ENCODE measurements around the gene FOXO4. TPM values are rescaled to one million over a fixed set of nuclear protein-coding genes. Genes with fewer than 3 reads are reported as not detected.

The FOXO4 gene
- total RNA-seq, 2 donors from 2014 or later = 11.2 to 39.0 TPM

DNA sequence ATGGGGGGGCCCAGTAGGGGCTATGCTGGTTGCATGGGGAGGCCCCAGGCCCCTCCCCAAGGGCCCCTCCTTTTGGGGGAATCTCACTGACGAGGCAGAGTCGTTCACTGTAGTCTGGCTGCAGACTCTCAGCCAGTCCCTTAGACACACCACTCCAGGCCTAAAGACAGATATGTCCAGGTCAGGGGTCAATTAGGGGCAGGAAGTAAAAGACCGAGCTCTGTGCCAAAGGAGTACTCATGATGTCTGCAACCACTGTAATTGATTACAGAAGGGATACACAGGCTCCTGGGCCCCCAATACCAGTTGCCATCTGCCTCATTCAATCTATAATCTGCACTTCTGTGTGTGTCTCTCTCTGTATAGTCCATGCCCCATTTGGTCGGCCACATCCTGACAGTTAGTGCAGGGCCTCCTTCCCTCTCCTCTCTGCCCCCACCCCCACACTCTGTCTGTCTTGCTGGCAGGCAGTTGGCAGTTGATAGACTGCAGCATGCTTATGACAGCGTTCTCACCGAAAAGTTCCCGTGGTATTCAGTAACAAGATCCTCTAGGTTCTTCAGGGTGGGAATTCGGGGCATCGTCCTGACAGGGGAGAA, 12.2 kb downstream of the FOXO4 start:
- Mint-ChIP-seq H3K27me3 (no peaks in the 10 kb centered on the region), H3K4me1 (peaks cover 20% of the 10 kb centered on the region), H3K4me3 (peak overlapping the region; percentile 99), H3K27ac (peak overlapping the region; percentile 96), H3K9me3 (no peaks in the 10 kb centered on the region), H3K36me3 (ENCODE audit: low read depth) (peaks cover 80% of the 10 kb centered on the region)
- no peak for ATAC-seq (replicated peaks)

DNA sequence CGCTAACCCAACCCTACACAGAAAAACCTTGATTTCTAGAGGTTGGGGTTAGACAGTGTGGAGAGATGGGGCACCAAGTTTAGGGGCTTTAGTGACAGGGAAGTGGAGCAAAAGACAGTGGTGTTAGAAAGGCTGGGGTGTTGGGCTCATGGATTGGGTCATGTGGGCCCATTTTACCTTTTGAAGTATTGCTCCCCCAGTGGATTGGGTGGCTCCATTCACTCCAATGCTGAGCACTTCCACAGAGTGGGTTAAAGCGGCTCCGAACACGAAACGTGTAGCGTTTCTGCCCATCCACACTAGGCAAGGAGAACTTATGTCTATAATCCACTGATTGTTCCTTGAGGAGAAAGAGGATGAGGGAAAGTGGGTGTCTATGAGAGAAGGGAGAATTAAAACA, 13.4 kb downstream of the FOXO4 start:
- Mint-ChIP-seq H3K36me3 (ENCODE audit: low read depth) (peaks cover 76% of the 10 kb centered on the region), H3K9me3 (no peaks in the 10 kb centered on the region), H3K4me3 (peak overlapping the region; percentile 99), H3K4me1 (peaks cover 24% of the 10 kb centered on the region), H3K27me3 (no peaks in the 10 kb centered on the region), H3K27ac (peak overlapping the region; percentile 96)
- no peak for ATAC-seq (replicated peaks)

DNA sequence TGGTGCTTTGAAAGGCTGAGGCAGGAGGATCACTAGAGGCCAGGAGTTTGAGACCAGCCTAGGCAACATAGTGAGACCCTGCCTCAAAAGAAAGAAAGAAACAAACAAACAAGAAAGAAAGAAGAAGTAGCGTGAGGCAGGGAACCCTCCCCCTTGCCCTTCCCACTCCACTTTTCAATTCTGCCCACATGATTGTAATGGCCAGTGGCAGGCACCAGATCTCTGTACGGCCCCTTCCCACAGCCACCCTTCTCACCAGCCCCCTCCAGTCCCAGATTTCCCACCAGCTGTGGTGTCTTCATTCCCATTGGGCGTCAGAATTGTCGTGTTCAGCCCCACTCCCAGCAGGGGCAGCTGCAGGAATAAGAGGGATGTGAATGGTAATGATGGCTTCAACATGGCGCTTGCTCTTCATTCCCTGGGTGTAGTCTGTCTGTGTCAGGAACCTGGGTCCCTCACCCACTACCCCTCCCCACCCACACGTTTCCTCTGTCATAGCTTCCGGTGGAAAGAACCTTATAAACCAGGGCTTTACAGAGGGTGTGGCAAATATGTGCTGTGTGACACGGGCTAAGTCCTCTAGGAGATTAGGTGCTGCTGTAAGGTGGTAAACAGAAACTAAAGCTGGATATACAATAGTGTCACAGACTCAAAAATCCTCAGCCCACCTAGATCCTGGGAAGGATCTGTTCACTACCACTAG, 15.6 kb downstream of the FOXO4 start, which contains the start of gene IL2RG:
TSS of gene IL2RG (minus strand) at position 437 of the 703 bp plus-strand sequence. CDS start at position 399, 38 bp downstream.
- ATAC-seq (replicated peaks) = peak; percentile 84
- H3K36me3 Mint-ChIP-seq (ENCODE audit: low read depth) = peaks cover 57% of the 10 kb centered on the region
- H3K4me3 Mint-ChIP-seq = peak within 1 kb of the TSS; percentile 99
- H3K4me1 Mint-ChIP-seq = peaks cover 18% of the 10 kb centered on the region
- no peaks in the 10 kb centered on the region for H3K27me3 Mint-ChIP-seq
- no peaks in the 10 kb centered on the region for H3K9me3 Mint-ChIP-seq
- peak within 1 kb of the TSS; percentile 96 for H3K27ac Mint-ChIP-seq

DNA sequence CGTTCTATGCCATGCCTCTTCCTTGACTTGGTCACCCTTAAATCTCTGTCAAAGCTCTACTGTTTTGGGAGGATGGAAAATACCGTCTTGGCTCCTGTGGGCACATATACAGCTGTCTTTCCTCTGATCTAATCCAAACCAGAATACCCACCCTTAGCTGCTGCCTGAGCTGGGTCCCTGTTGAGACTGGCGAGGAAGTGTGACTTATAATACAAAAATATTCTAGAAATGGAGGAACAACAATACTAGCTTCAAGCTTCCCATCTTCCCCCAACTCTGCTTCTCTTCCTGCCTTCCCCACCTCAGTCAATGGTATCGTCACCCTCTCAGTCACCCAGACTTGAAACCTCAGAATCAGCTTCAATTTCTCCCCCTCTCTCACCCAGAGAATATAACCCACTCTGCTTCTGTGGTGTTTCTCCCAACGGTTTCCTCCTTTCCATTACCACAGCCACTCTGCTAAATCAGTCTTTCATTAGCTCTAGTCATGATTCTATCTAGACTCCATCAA, 16.3 kb downstream of the FOXO4 start:
- Mint-ChIP-seq H3K4me1 (peaks cover 13% of the 10 kb centered on the region), H3K4me3 (peak overlapping the region; percentile 99), H3K36me3 (ENCODE audit: low read depth) (peaks cover 50% of the 10 kb centered on the region), H3K27ac (peak overlapping the region; percentile 96), H3K9me3 (no peaks in the 10 kb centered on the region), H3K27me3 (no peaks in the 10 kb centered on the region)
- ATAC-seq (replicated peaks) = peak; percentile 73

DNA sequence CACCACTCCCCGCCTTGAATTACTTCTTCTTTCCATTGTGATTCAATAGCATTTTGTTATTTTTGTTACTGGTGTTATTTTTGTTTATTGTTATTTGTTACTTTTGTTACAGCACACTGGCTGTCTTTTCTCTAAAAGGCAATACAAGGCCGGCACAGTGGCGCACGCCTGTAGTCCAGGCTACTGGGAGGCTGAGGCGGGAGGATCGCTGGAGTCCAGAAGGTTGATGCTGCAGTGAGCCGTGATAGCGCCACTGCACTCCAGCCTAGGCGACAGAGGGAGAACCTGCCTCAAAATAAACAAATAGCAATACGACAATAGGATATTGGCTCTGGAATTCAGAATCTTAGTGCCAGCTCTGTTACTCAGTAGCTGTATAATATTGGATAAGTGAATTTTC, 21.7 kb downstream of the FOXO4 start:
- peaks cover 35% of the 10 kb centered on the region for H3K36me3 Mint-ChIP-seq (ENCODE audit: low read depth)
- peak overlapping the region; percentile 75 for H3K4me3 Mint-ChIP-seq
- H3K27ac Mint-ChIP-seq = no peak overlapping the region
- no peak for ATAC-seq (replicated peaks)
- H3K9me3 Mint-ChIP-seq = no peaks in the 10 kb centered on the region
- peaks cover 9% of the 10 kb centered on the region for H3K4me1 Mint-ChIP-seq
- H3K27me3 Mint-ChIP-seq = no peaks in the 10 kb centered on the region

DNA sequence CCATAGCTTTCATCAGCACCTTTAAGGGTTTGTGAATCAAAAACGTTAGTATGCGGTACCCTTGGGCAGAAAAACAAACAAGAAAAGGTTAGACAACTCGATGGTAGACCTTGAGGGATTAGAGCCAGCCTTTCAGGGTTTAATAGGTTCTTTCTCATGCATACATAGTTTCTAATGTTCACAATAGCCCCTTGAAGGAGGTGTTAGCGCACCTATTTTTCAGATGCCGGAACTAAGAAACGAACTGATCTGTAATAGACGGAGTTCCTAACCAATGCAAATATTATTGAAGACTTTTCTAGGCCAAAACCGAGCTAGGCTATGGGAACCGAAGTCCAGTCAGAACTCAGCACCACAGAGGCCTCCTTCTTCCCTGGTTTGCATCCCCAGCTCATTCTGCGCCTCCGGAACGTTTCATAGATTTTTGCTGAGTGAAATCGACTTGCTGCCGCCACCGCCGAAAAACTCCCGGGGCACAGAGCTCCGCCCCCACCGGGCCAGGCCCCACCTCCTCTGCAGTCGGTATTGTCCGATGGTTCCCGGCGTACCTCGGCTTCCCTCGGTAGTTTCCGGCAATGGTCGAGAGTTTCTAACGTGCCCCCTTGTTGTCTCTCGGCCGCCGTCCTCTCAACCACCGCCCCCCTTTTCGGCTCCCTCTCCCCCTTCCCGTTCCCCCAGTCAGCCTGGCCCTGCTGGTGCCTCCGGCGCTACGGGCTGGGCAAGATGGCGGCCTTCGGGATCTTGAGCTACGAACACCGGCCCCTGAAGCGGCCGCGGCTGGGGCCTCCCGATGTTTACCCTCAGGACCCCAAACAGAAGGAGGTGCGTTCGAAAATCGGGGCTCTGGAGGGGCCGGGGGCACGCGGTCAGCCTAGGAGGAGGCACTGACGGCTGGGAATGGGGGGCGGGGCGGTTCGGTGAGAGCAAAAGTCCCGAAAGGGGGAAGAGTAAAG, 22.7 kb downstream of the FOXO4 start, which contains the start of gene MED12:
TSS of gene MED12 (plus strand) at position 565 of the 953 bp plus-strand sequence. CDS start at position 724, 159 bp downstream.
- H3K4me1 Mint-ChIP-seq = peaks cover 13% of the 10 kb centered on the region
- H3K36me3 Mint-ChIP-seq (ENCODE audit: low read depth) = peaks cover 44% of the 10 kb centered on the region
- H3K27ac Mint-ChIP-seq = peak within 1 kb of the TSS; percentile 78
- H3K27me3 Mint-ChIP-seq = no peaks in the 10 kb centered on the region
- ATAC-seq (replicated peaks) = peak; percentile 97
- H3K4me3 Mint-ChIP-seq = peak within 1 kb of the TSS; percentile 75
- H3K9me3 Mint-ChIP-seq = no peaks in the 10 kb centered on the region

DNA sequence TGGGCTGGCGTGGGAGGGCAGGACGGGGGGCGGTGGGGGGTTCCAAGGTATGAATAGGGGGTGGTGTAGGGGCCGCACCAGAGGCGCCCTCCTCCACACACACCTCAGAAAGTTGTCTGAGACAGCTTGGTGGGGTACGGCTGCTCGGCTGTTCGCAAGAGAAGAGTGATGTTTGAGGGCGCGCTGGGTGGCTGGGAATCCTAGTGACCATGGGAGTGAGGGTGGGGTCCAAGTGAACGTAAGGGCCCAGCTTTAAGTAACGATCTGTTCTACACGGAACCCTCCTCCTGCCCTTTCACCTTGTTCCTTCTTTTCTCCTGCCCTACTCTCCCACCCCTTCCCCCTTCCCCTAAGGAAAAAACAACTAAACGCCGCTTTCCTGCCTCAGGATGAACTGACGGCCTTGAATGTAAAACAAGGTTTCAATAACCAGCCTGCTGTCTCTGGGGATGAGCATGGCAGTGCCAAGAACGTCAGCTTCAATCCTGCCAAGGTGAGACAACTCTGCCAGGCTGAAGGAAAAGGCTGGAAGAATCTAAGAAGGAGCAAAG, 23.4 kb downstream of the FOXO4 start:
- H3K36me3 Mint-ChIP-seq (ENCODE audit: low read depth) = peaks cover 52% of the 10 kb centered on the region
- no peaks in the 10 kb centered on the region for H3K9me3 Mint-ChIP-seq
- H3K27ac Mint-ChIP-seq = peak overlapping the region; percentile 78
- ATAC-seq (replicated peaks) = peak; percentile 23
- peaks cover 10% of the 10 kb centered on the region for H3K4me1 Mint-ChIP-seq
- H3K27me3 Mint-ChIP-seq = no peaks in the 10 kb centered on the region
- peak overlapping the region; percentile 75 for H3K4me3 Mint-ChIP-seq

DNA sequence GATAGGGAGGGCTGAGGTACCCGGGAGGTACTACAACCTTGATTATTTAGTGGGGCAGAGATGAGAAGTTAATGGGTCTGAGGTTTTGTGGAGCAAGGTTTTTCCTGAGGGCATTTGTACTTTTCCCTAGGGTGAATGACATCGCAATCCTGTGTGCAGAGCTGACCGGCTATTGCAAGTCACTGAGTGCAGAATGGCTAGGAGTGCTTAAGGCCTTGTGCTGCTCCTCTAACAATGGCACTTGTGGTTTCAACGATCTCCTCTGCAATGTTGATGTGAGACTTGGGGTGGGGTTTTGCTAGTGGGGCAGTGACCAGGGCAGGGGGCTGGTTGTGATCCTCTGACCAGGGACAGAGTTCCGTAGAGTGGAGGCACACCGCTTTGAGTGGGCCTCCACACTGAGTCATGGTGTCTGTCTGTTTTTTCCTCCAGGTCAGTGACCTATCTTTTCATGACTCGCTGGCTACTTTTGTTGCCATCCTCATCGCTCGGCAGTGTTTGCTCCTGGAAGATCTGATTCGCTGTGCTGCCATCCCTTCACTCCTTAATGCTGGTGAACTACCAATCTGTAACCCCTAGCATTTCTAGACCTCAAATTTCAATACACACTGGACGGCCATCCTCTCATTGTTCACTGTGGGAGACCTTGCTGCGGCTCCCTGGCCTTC, 32.6 kb downstream of the FOXO4 start:
- peak; percentile 52 for ATAC-seq (replicated peaks)
- Mint-ChIP-seq H3K9me3 (no peaks in the 10 kb centered on the region), H3K4me3 (peak overlapping the region; percentile 75), H3K27me3 (no peaks in the 10 kb centered on the region), H3K4me1 (peaks cover 28% of the 10 kb centered on the region), H3K27ac (peak overlapping the region; percentile 78), H3K36me3 (ENCODE audit: low read depth) (peaks cover 98% of the 10 kb centered on the region)

DNA sequence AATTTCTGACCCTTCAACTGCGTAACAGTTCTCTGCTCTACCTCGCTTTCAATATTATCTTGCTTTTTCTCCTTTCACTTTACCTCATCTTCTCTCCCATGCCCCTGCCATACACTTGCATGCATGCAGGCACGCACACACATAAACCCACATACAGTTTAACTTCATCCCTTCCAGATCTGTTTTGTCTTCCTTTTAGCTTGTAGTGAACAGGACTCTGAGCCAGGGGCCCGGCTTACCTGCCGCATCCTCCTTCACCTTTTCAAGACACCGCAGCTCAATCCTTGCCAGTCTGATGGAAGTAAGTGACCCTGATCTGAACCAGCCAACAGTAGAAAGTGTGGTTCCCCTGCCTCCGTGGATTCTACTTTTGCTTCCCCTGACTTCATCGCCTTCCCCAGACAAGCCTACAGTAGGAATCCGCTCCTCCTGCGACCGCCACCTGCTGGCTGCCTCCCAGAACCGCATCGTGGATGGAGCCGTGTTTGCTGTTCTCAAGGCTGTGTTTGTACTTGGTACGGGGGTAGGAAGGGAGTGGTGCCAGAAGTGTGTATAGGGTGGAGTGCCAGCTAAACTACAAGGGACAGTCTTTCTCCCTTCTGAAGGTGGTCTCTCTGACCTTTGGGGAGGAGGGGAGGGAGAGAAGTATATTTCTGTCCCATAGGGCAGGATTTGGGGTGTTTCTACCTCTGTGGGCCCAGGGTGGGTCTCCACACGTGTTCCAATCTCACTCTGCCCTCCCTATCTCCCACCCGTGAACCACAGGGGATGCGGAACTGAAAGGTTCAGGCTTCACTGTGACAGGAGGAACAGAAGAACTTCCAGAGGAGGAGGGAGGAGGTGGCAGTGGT, 33.5 kb downstream of the FOXO4 start:
- peaks cover 27% of the 10 kb centered on the region for H3K4me1 Mint-ChIP-seq
- no peaks in the 10 kb centered on the region for H3K27me3 Mint-ChIP-seq
- H3K4me3 Mint-ChIP-seq = peak overlapping the region; percentile 75
- H3K9me3 Mint-ChIP-seq = no peaks in the 10 kb centered on the region
- peak; percentile 89 for ATAC-seq (replicated peaks)
- H3K36me3 Mint-ChIP-seq (ENCODE audit: low read depth) = peaks cover 98% of the 10 kb centered on the region
- peak overlapping the region; percentile 78 for H3K27ac Mint-ChIP-seq

DNA sequence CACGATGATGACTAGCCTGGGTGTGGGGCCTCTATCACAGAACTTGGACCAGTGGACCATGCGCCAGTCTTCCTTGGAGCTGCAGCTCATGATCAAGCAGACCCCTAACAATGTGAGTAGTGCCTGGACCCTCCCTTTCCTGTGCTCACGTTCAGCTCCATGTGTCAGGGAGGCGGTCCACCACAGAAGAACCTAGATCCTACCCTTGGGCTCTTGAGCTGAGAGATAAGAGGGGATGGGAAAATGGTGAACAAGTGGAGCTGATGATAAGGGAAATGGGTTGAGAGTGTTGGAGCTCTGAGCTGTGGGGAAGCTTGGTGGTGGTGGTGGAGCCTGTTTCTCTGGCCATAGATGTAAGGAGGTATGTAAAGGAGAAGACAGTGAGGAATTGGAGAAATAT, 35.9 kb downstream of the FOXO4 start:
- peaks cover 22% of the 10 kb centered on the region for H3K4me1 Mint-ChIP-seq
- H3K36me3 Mint-ChIP-seq (ENCODE audit: low read depth) = peaks cover 98% of the 10 kb centered on the region
- no peaks in the 10 kb centered on the region for H3K27me3 Mint-ChIP-seq
- no peak overlapping the region for H3K4me3 Mint-ChIP-seq
- no peak overlapping the region for H3K27ac Mint-ChIP-seq
- H3K9me3 Mint-ChIP-seq = no peaks in the 10 kb centered on the region
- ATAC-seq (replicated peaks) = no peak

DNA sequence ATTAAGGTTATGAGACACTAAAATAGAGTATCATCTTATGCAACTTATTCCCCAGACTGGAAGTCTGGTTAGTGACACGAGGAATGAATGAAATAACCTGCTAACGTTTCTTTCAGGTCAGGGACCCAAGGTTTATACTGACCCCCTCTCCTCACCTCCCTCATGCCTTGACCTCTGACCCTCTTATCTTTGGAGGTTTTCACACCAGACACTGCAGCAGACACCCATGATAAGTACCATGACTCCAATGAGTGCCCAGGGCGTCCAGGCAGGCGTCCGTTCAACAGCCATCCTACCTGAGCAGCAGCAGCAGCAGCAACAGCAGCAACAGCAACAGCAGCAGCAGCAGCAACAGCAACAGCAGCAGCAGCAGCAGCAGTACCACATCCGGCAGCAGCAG, 44.8 kb downstream of the FOXO4 start:
- no peak overlapping the region for H3K27ac Mint-ChIP-seq

DNA sequence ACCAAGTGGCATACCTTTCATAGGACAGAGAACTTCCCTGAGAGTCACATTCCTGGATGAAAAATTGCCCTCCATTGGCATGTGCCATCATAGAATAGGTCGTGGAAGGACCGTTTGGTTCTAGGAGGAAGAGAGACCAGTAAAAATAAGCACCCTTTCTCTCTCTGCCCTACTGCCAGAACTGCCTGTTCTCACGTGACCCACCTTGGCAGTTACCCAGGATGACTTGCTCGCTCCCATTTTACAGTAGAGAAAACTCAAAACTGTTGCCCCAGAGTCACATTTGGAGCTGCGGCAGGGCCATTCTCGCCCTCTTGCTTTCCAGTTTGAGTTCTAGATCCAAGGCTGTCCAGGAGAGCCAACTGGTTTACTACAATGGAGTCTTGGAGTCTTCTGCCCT, 47.9 kb downstream of the FOXO4 start:
- no peaks in the 10 kb centered on the region for H3K9me3 Mint-ChIP-seq
- H3K36me3 Mint-ChIP-seq (ENCODE audit: low read depth) = peaks cover 43% of the 10 kb centered on the region
- no peak overlapping the region for H3K4me3 Mint-ChIP-seq
- peaks cover 10% of the 10 kb centered on the region for H3K4me1 Mint-ChIP-seq
- H3K27me3 Mint-ChIP-seq = no peaks in the 10 kb centered on the region
- no peak overlapping the region for H3K27ac Mint-ChIP-seq
- no peak for ATAC-seq (replicated peaks)

More for the DNA sequence above, 44.8 kb downstream of the FOXO4 start:
- Mint-ChIP-seq H3K36me3 (ENCODE audit: low read depth) (peaks cover 74% of the 10 kb centered on the region), H3K4me1 (peaks cover 5% of the 10 kb centered on the region), H3K4me3 (no peak overlapping the region), H3K9me3 (no peaks in the 10 kb centered on the region), H3K27me3 (no peaks in the 10 kb centered on the region)
- no peak for ATAC-seq (replicated peaks)

DNA sequence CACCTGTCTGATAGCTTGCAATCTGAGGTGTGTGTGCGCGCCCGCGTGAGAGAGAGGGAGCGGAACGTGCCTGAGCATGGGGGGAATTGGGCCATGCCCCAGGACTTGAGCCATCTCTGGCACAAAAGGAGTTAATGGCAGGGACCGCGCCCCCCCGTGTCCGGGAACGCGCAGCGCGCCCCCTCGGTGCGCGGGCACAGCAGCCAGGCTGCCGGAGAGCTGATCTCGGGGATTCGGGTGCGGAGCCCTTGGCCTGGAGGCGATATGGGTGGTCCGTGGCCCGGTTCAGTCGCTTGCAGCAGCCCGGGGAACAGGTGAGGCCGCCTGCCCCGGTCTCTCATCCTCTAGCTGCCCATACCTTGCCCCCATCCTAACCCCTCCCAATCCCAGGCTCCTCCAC, 49.0 kb downstream of the FOXO4 start, which contains the start of gene NLGN3:
TSS of gene NLGN3 (plus strand) at position 191 of the 400 bp plus-strand sequence. CDS start 2,909 bp downstream, outside the sequence.
- Mint-ChIP-seq H3K27ac (no peak within 1 kb of the TSS), H3K27me3 (no peaks in the 10 kb centered on the region), H3K4me1 (peaks cover 5% of the 10 kb centered on the region), H3K36me3 (ENCODE audit: low read depth) (peaks cover 32% of the 10 kb centered on the region), H3K9me3 (no peaks in the 10 kb centered on the region), H3K4me3 (peak within 1 kb of the TSS; percentile 11)
- ATAC-seq (replicated peaks) = no peak

Measured in activated T-helper 17 cell treated with anti-CD3 and anti-CD28 coated beads, Interleukin-2, amount 50 U/mL, for 72 hours (primary cell).